K562 (cell line): Measurements from ENCODE around the gene TTN. TPM values are rescaled to one million over a fixed set of nuclear protein-coding genes. Genes with fewer than 3 reads are reported as not detected.
A peak's percentile ranks its signal among the peaks of the same experiment; 100 is the strongest.

Source experiments
- BRCA1 ChIP-seq, 2 experiments: fragments of 450-650 bp in 1 of 2; sonication (generic) in 1 of 2; formaldehyde crosslinking in 1 of 2; IDR thresholded peaks; 2 replicates each; pipeline versions ENCODE4 v1.5.0 to v1.6.1; 2017 to 2020; ENCODE audit warnings: mild to moderate bottlenecking in 1 of 2, missing genetic modification reagents in 1 of 2
- CTCFL ChIP-seq: IDR thresholded peaks from 2 replicates; pipeline ENCODE4 v1.6.1; 2011; ENCODE audit warnings: borderline replicate concordance, low read depth, mild to moderate bottlenecking, moderate library complexity, low read length; ENCODE audit not compliant: insufficient read depth, poor library complexity, severe bottlenecking
- EZH2 ChIP-seq: IDR thresholded peaks from 2 replicates; pipeline ENCODE4 v1.6.1; 2012; ENCODE audit warnings: low read depth, mild to moderate bottlenecking, inconsistent platforms, low read length, borderline replicate concordance
- FOXO4 ChIP-seq: fragments of 450-650 bp; formaldehyde crosslinking; IDR thresholded peaks from 2 replicates; pipeline ENCODE4 v1.4.0; 2020; ENCODE audit warnings: mild to moderate bottlenecking, moderate library complexity
- FOXP1 ChIP-seq: sonication (generic); formaldehyde crosslinking; IDR thresholded peaks from 2 replicates; pipeline ENCODE4 v1.8.0; 2022; ENCODE audit warnings: mild to moderate bottlenecking, missing genetic modification reagents
- HDAC8 ChIP-seq: fragments of 450-650 bp; IDR thresholded peaks from 2 replicates; pipeline ENCODE4 v1.6.1; 2016; ENCODE audit warnings: mild to moderate bottlenecking, missing genetic modification characterization, moderate library complexity, missing compliant biosample characterization
- KAT2B ChIP-seq: IDR thresholded peaks from one replicate; pipeline ENCODE4 v1.6.1; 2012; ENCODE audit warnings: low read depth, mild to moderate bottlenecking, control low read depth, inconsistent platforms, low read length, moderate library complexity
- KDM2B ChIP-seq: fragments of 250-450 bp; sonication (Bioruptor Pico); IDR thresholded peaks from 2 replicates; pipeline ENCODE4 v1.8.0; 2021; ENCODE audit warnings: mild to moderate bottlenecking, moderate library complexity
- NR2C2 ChIP-seq, 2 experiments: fragments of 200-800 bp in 1 of 2; sonication (Bioruptor generic) in 1 of 2; sonication (generic) in 1 of 2; formaldehyde crosslinking in 1 of 2; IDR thresholded peaks; 2 replicates each; pipeline versions ENCODE4 v1.6.1 to v1.8.0; 2016 to 2022; ENCODE audit warnings: mild to moderate bottlenecking in 1 of 2, missing compliant biosample characterization in 1 of 2, missing genetic modification characterization in 1 of 2, missing genetic modification reagents in 1 of 2
- RUNX1 ChIP-seq: sonication (generic); IDR thresholded peaks from 2 replicates; pipeline ENCODE4 v1.6.1; 2016; ENCODE audit warnings: antibody characterized with exemption, low read depth
- SMC3 ChIP-seq: conservative IDR thresholded peaks from 2 replicates; pipeline ENCODE4 v1.6.1; 2011; ENCODE audit warnings: low read depth, low read length, improper control_type of control experiment; ENCODE audit not compliant: insufficient read depth
- SNIP1 ChIP-seq: fragments of 450-650 bp; IDR thresholded peaks from 2 replicates; pipeline ENCODE4 v1.7.1; 2017; ENCODE audit warnings: low read depth, mild to moderate bottlenecking
- SREBF1 ChIP-seq: fragments of 150-350 bp; IDR thresholded peaks from 2 replicates; pipeline ENCODE4 v1.6.1; 2014; ENCODE audit warnings: antibody characterized with exemption, low read depth, low read length, borderline replicate concordance
- SREBF2 ChIP-seq: sonication (generic); formaldehyde crosslinking; IDR thresholded peaks from 2 replicates; pipeline ENCODE4 v1.4.0; 2020; ENCODE audit warnings: mild to moderate bottlenecking, missing genetic modification reagents
- TEAD1 ChIP-seq, 2 experiments: fragments of 450-650 bp in 1 of 2; sonication (generic) in 1 of 2; formaldehyde crosslinking; IDR thresholded peaks; 2 replicates each; pipeline versions ENCODE4 v1.4.0 to v1.8.0; 2020 to 2022; ENCODE audit warnings: mild to moderate bottlenecking in 2 of 2, missing genetic modification reagents in 1 of 2
- TEAD4 ChIP-seq, 2 experiments: sonication (generic) in 1 of 2; formaldehyde crosslinking in 1 of 2; IDR thresholded peaks; 2 replicates each; pipeline versions ENCODE4 v1.6.1 to v1.8.0; 2012 to 2022; ENCODE audit warnings: borderline replicate concordance in 1 of 2, inconsistent platforms in 1 of 2, low read length in 1 of 2, mild to moderate bottlenecking in 1 of 2, missing genetic modification reagents in 1 of 2
- THAP7 ChIP-seq: fragments of 250-450 bp; sonication (Bioruptor Pico); IDR thresholded peaks from 2 replicates; pipeline ENCODE4 v1.5.0; 2021
- VEZF1 ChIP-seq: fragments of 200-800 bp; sonication (Bioruptor generic); IDR thresholded peaks from 2 replicates; pipeline ENCODE4 v1.6.1; 2017; ENCODE audit warnings: missing genetic modification characterization, missing compliant biosample characterization
- ZBTB43 ChIP-seq: sonication (generic); formaldehyde crosslinking; IDR thresholded peaks from 2 replicates; pipeline ENCODE4 v1.8.0; 2023; ENCODE audit warnings: mild to moderate bottlenecking, missing genetic modification reagents
- ZNF699 ChIP-seq: fragments of 250-450 bp; sonication (Bioruptor Pico); IDR thresholded peaks from 2 replicates; pipeline ENCODE4 v1.8.0; 2021; ENCODE audit warnings: mild to moderate bottlenecking, moderate library complexity; ENCODE audit not compliant: insufficient replicate concordance
- ZZZ3 ChIP-seq: fragments of 450-650 bp; IDR thresholded peaks from 2 replicates; pipeline ENCODE4 v1.6.1; 2016; ENCODE audit warnings: antibody characterized with exemption, mild to moderate bottlenecking, moderate library complexity
- polyA plus RNA-seq, 8 experiments: library from polyadenylated mRNA; depleted of rRNA in 4 of 8; stranded (reverse) in 5 of 8; unstranded in 3 of 8; fragments of >200 nt; fragmentation: Nextera tagmentation in 2 of 8; fragmentation: Illumina TruSeq in 1 of 8; extraction: Ambion mirVana in 2 of 8; extraction: Trizol in 1 of 8; gene quantifications; 2 replicates each; pipeline versions ENCODE4 v1.2.1 to v1.2.3, GENCODE V29; 2011 to 2014; ENCODE audit warnings: inconsistent platforms in 1 of 8, missing spikeins in 1 of 8
- total RNA-seq, 7 experiments: library from RNA; depleted of rRNA in 6 of 7; stranded (reverse); fragments of >200 nt in 6 of 7; fragmentation: Illumina TruSeq in 2 of 7; extraction: Trizol in 2 of 7; gene quantifications; 2 replicates each; pipeline versions ENCODE4 v1.2.1 to v1.2.3, GENCODE V29; 2011 to 2021; ENCODE audit warnings: low replicate concordance in 1 of 7

The TTN gene
- total and polyA plus RNA-seq, 9 of the 15 experiments (the other 6 are each of a cell fraction or from before 2014, with no cell fraction given): under 0.01 to 0.20 (median 0.04) TPM; not detected in 1

GRCh38 chr2:178498137-178498536 lies 309.1 kb downstream of the TTN start (continued):
- TF ChIP-seq KDM2B: no peak
- TF ChIP-seq SMC3: no peak
- TF ChIP-seq VEZF1 (CRISPR knock-in tag): no peak
- TF ChIP-seq RUNX1: no peak
- no peak for TF ChIP-seq KAT2B
- no peak for TF ChIP-seq ZZZ3
- TF ChIP-seq THAP7 (CRISPR knock-in tag): no peak
- no peak for TF ChIP-seq NR2C2 (CRISPR knock-in tag; IDR thresholded peaks at IDR 0.05)
- no peak for TF ChIP-seq NR2C2 (tag; IDR thresholded peaks at IDR 0.05)
- TF ChIP-seq SREBF2 (CRISPR knock-in tag): no peak
- TF ChIP-seq HDAC8 (tag): no peak
- TF ChIP-seq SREBF1: no peak
- TF ChIP-seq ZBTB43 (CRISPR knock-in tag): no peak
- no peak for TF ChIP-seq FOXO4 (CRISPR knock-in tag)
- no peak for TF ChIP-seq CTCFL
- TF ChIP-seq EZH2: no peak
- no peak for TF ChIP-seq TEAD1 (CRISPR knock-in tag; IDR thresholded peaks at IDR 0.05)
- no peak for TF ChIP-seq FOXP1
- peak; percentile 87 for TF ChIP-seq TEAD4 (IDR thresholded peaks at IDR 0.05; ENCODE audit: low read length)
- no peak for TF ChIP-seq TEAD4 (CRISPR knock-in tag; IDR thresholded peaks at IDR 0.05; ENCODE audit: borderline replicate concordance)
- TF ChIP-seq ZNF699 (CRISPR knock-in tag): no peak
- TF ChIP-seq BRCA1 (IDR thresholded peaks at IDR 0.05): no peak
- TF ChIP-seq BRCA1 (CRISPR knock-in tag; IDR thresholded peaks at IDR 0.05): no peak
- no peak for TF ChIP-seq SNIP1
